Endometrial microvascular endothelial cells (primary cell): ENCODE measurements around the gene FRYL. TPM values are rescaled to one million over a fixed set of nuclear protein-coding genes. Genes with fewer than 3 reads are reported as not detected.

Source experiments
- in situ Hi-C: cut with HindIII; loops from 2 replicates; pipeline ENCODE4 v1.10.0; 2017; ENCODE audit warnings: low sequenced_read_pairs, low pct_unique_long_range_greater_than_20kb; ENCODE audit errors: inconsistent ontology term
- total RNA-seq: library from RNA; depleted of rRNA; stranded (reverse); fragments of >200 nt; gene quantifications from one replicate; pipeline ENCODE4 v1.2.3, GENCODE V29; 2015; ENCODE audit errors: inconsistent ontology term

FRYL gene
- total RNA-seq, 1 donor from 2014 or later = 57.8 TPM

GRCh38 chr4:48590884-48591283 lies 189.2 kb downstream of the FRYL start:
- in situ Hi-C loops = no loop called here

DNA sequence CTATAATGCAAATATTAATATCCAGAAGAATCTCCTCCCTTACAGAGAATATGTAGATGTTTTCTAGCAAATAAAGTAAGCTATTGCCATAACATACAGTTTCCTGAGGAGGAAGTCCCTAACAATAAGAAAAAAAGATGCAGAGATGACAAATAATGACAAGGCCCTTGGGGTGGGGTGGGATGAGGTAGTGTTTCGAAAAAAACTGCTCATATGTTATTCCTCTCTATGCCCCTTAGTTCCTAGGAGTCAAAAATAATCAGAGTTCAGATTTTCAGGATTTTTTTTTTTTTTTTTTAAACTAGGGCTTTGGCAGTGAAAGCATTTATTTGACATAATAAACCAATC lies 191.0 kb downstream of the FRYL start:
- in situ Hi-C loops = no loop called here

DNA sequence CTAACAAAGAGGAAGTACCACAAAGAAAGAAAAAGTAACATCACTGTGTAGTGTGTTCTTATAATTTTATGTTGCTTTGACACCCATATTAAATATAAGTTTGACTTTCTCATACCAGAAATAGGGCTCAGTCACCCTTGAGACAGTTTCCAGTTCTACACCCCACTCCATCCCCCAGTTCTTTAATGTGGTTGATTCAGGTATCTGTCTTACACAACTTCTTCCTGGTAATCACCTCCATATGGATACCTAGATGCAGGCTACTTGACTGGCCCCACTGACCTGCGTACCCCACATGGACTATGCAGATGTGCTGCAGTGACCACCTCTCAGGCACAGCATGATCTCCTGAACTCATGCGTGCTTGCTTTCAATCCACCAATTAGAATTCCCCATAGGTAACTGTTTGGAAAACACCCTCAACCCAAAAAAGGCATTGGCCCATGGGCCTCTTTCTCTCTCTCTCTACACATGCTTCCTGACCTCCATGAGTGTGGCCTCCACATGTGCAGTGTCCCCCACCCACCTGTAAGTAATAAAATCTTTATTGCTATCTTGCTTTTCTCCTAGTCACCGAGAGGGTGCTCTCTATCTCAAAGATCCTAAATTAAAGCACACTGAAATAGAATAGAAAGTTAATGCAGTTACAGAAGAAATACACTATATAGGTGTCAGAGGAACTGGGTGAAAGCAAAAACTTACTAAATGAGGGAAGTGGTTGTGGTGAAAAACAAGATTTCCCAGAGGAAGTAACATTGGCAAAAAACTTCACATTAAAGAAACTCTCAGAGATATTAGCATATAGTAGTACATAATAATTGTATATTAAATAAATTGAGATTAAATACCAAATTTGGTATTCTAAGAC lies 191.6 kb downstream of the FRYL start:
- in situ Hi-C loops = no loop called here

DNA sequence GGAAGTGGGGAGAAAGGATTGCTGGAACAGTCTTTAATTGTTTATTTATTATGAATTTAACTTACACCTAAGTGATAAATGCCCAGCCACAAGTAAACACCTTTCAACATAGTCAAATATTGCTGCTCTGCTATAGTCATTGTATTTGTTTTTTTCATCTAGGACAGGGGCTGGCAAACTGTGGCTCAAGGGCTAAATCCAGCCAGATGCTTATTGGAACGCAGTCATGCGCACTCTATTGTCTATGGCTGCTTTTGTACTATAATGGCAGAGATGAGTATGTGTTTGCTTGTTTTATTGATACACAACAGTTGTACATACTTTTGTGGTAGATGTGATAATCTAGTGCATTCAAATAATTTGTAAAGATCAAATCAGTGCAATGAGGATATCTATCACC lies 194.7 kb downstream of the FRYL start:
- in situ Hi-C loops = no loop called here

DNA sequence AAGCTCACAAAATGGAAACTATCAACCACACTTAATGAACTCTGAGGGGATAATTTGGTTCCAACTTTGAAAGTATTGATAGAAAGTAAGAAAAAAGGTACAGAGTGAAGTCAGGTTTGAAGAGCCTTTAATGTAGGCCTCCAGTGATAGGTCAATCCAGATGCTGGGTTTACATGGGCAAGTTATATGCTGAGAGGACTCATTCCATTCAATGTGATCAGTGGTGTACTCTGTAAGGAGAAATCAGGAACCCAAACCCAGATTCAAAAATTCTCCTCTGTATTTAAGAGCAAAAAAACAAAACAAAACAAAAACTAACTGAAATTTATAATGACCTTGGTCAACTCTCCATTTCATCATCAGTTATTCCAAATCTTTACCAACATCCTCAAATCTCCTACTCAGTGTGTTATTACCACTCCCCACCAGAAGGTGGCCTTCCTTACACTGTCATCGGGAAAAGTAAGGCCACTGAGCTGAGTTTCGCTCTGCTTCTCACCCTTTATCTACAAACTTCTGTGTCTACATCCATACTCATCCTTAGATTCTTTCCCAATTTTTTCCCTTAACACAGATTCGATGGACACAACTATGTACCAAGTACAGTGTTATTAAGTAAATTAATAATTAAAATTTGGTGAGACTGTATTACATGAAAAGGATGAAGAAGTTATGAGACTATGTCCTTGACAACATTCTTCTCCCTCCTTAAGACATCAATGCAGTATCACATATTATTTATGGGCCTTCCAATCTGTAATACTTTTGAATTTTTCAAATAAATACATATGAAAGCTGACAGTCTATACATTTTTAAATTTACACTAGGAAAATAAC lies 201.7 kb downstream of the FRYL start:
- in situ Hi-C loops = no loop called here

GRCh38 chr4:48575964-48576363 lies 204.1 kb downstream of the FRYL start:
- in situ Hi-C loops = no loop called here

DNA sequence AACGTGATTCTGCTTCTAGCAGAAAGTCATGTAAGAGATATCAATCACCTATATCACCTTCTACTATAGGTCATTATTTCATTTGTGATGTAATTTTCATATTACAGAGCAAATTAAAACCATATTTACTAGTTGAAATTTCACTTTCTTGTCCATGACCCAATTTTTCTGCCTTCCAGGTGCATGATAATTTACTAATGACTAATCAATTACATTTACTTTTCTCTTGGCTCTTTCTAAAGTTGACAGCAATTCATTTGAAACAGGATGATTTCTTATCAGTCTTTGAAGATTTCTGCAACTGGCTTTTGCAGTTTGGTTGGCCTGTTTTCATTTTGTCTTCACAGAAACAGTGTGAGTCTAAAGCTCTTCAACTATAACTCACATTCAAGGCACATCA lies 208.6 kb downstream of the FRYL start:
- in situ Hi-C loops = no loop called here

- in situ Hi-C loops = no loop called here
These were observed 209.3 kb downstream of the FRYL start for GRCh38 chr4:48570646-48571220.

GRCh38 chr4:48566034-48566384 lies 214.1 kb downstream of the FRYL start:
- in situ Hi-C loops = no loop called here

DNA sequence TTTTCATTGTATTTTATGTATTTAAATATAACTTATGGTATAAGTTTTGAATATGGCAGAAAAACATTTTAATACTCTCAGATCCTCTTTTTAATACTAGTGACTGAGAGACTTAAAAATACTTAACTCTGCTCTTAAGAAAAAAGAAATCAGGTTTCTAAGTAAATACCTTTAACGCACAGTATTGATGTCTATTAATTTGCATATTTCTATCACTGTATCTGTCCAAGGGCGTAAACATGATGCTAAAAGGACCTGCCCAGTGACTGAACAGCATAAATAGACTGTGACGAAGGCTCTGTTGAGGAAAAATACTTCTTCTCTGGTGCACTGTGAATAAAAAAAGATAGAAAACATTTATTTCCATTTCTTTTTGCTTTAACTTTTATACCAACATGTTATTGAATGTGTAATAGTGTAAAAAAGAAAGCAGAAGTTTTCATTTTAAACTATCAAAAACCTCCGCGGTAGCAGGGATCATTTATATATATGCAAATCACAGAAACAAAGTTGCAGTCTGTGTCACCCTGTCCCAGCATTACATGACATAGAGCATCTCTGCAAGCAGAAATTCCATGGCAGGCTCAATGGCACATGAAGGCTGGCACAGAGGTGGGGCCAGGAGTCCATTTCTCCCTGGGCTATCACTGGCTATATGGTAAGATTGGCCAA lies 214.6 kb downstream of the FRYL start:
- in situ Hi-C loops = no loop called here

- in situ Hi-C loops = no loop called here
These were observed 215.9 kb downstream of the FRYL start for GRCh38 chr4:48564151-48564550.

- in situ Hi-C loops = no loop called here
These were observed 221.3 kb downstream of the FRYL start for GRCh38 chr4:48558819-48559218.

DNA sequence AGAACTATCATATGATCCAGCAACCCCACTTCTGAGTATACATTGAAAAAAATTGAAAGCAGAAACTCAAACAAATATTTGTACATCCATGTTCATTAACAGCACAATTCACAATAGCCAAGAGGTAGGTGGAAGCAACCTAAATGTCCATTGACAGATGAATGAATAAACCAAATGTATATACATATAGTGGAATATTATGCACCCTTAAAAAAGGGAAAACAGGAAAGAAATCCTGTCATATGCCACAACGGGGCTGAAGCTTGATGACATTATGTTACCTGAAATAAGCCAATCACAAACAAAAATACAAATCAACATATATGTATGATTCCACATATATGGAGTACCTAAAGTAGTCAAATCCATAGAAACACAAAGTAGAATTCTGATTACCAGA lies 222.1 kb downstream of the FRYL start:
- in situ Hi-C loops = no loop called here

DNA sequence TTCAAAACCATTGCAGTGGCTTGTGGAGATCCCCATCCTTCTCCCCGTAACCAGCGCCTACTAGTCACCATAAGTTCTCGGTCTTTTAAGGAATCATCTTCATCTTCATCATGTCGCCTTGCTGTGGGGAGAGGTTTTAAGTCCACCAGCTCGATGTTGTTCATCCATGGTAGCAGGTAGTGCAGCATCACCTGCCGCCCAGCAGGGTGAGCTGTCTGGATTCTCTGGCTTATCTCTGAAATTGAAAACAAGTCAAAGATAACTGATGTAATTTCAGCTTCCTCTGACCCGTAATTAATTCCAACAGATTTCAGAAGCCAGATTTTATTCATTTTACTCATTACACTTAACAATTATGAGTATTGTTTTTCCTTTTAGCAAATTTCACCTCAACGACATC lies 222.6 kb downstream of the FRYL start:
- in situ Hi-C loops = no loop called here

GRCh38 chr4:48556268-48556667 lies 223.8 kb downstream of the FRYL start:
- in situ Hi-C loops = no loop called here

GRCh38 chr4:48554606-48555005 lies 225.5 kb downstream of the FRYL start:
- in situ Hi-C loops = no loop called here

GRCh38 chr4:48553720-48554119 lies 226.4 kb downstream of the FRYL start:
- in situ Hi-C loops = no loop called here

DNA sequence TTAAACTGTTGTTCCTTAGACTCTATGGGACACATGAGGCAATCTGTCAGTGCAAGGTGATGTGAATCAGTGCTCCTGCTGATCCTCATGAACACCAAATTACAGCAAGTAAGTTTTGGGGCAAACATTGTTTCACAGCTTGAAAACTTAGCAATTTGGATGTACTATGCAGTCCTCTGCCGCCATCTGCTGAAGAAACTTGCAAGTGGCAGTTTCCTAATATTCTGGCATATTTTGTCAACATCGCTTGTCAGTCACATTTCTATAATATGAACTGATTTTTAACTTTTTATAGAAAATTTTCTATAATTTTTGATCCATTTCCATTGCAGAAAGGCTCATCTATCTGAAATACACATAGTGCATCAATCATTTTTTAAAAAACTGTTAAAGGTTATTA lies 233.7 kb downstream of the FRYL start:
- in situ Hi-C loops = no loop called here

DNA sequence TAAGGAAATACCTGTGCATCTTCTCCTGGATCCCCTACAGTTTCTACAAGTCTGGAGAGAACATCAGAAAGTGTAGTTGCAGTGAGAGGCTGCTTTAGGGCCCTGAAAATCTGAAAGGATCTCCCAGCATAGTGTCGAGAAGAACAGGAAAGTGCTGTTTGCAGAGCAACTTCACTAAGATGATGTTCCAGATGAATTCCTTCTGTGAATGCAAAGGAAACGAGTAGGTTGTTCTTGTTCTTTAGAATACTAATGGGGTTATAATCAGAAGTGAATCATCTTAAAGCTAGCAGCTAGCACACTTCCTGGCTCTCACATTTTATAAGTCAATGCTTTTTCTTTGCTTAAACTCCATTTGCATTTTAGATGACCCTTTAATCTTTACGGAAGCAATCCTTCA lies 236.3 kb downstream of the FRYL start:
- in situ Hi-C loops = no loop called here
